Liver (tissue), 9 donors: ENCODE results near the gene NECAB2. TPM values are rescaled to one million over a fixed set of nuclear protein-coding genes. Genes with fewer than 3 reads are reported as not detected.

Experiments
- DNase-seq: peaks from one replicate; pipeline ENCODE4 v3.0.0-alpha.2; 2017; ENCODE audit warnings: low spot score
- H3K27ac ChIP-seq, 2 donors: one replicate each; pipeline ENCODE4 v1.7.0; 2013; ENCODE audit warnings: inconsistent platforms in 2 of 2, low read length in 2 of 2, control low read depth in 1 of 2, low read depth in 1 of 2, mild to moderate bottlenecking in 1 of 2
- H3K27me3 ChIP-seq, 4 donors: one replicate each; pipeline versions ENCODE4 v1.6.1 to v1.7.0; 2013; ENCODE audit warnings: low read length in 3 of 4, inconsistent platforms in 1 of 4, mild to moderate bottlenecking in 1 of 4, moderate library complexity in 1 of 4; ENCODE audit not compliant: control insufficient read depth in 4 of 4, insufficient read depth in 4 of 4
- H3K36me3 ChIP-seq, 4 donors: one replicate each; pipeline versions ENCODE4 v1.6.1 to v1.7.0; 2013; ENCODE audit warnings: low read length in 3 of 4, mild to moderate bottlenecking in 3 of 4, low read depth in 1 of 4, moderate library complexity in 1 of 4; ENCODE audit not compliant: control insufficient read depth in 4 of 4, insufficient read depth in 3 of 4
- H3K4me1 ChIP-seq, 4 donors: one replicate each; pipeline versions ENCODE4 v1.6.1 to v1.7.0; 2013; ENCODE audit warnings: low read length in 3 of 4, mild to moderate bottlenecking in 3 of 4, moderate library complexity in 1 of 4; ENCODE audit not compliant: control insufficient read depth in 4 of 4, insufficient read depth in 4 of 4
- H3K4me3 ChIP-seq, 3 donors: one replicate each; pipeline versions ENCODE4 v1.6.1 to v1.7.0; 2013; ENCODE audit warnings: low read length in 3 of 3, control low read depth in 1 of 3, low read depth in 1 of 3, mild to moderate bottlenecking in 1 of 3
- H3K9ac ChIP-seq, 2 donors: one replicate each; pipeline ENCODE4 v1.7.0; 2013; ENCODE audit warnings: low read length in 2 of 2, mild to moderate bottlenecking in 2 of 2, moderate library complexity in 2 of 2, control low read depth in 1 of 2, low read depth in 1 of 2
- H3K9me3 ChIP-seq, 4 donors: one replicate each; pipeline versions ENCODE4 v1.6.1 to v1.7.0; 2013; ENCODE audit warnings: low read length in 3 of 4; ENCODE audit not compliant: control insufficient read depth in 4 of 4
- ATF3 ChIP-seq: IDR thresholded peaks from 2 replicates; pipeline ENCODE4 v1.6.1; 2016; ENCODE audit warnings: antibody characterized with exemption
- CTCF ChIP-seq: fragments of 150-350 bp; IDR thresholded peaks from 2 replicates; pipeline ENCODE4 v1.5.1; 2017; ENCODE audit warnings: improper control_type of control experiment, low read depth, low read length; ENCODE audit not compliant: missing input control
- EGR1 ChIP-seq, 2 donors: IDR thresholded peaks; 2 replicates each; pipeline ENCODE4 v1.6.1; 2016 to 2018; ENCODE audit warnings: antibody characterized with exemption in 2 of 2, low read depth in 2 of 2
- FOXA1 ChIP-seq: IDR thresholded peaks from 2 replicates; pipeline ENCODE4 v1.6.1; 2016; ENCODE audit warnings: antibody characterized with exemption
- FOXA2 ChIP-seq: IDR thresholded peaks from 2 replicates; pipeline ENCODE4 v1.6.1; 2016; ENCODE audit warnings: antibody characterized with exemption
- GABPA ChIP-seq, 2 donors: IDR thresholded peaks in 1 of 2; conservative IDR thresholded peaks in 1 of 2; 2 replicates each; pipeline ENCODE4 v1.6.1; 2016; ENCODE audit warnings: antibody characterized with exemption in 2 of 2, mild to moderate bottlenecking in 1 of 2, moderate library complexity in 1 of 2
- HNF4A ChIP-seq, 2 donors: conservative IDR thresholded peaks; 2 replicates each; pipeline ENCODE4 v1.6.1; 2016; ENCODE audit warnings: antibody characterized with exemption in 2 of 2, mild to moderate bottlenecking in 2 of 2
- HNF4G ChIP-seq: IDR thresholded peaks from 2 replicates; pipeline ENCODE4 v1.6.1; 2016; ENCODE audit warnings: antibody characterized with exemption
- JUND ChIP-seq, 2 donors: IDR thresholded peaks; 2 replicates each; pipeline ENCODE4 v1.6.1; 2016; ENCODE audit warnings: antibody characterized with exemption in 2 of 2
- MAX ChIP-seq: IDR thresholded peaks from 2 replicates; pipeline ENCODE4 v1.6.1; 2016; ENCODE audit warnings: antibody characterized with exemption
- NR2F2 ChIP-seq: IDR thresholded peaks from 2 replicates; pipeline ENCODE4 v1.6.1; 2016; ENCODE audit warnings: antibody characterized with exemption
- RAD21 ChIP-seq, 2 donors: IDR thresholded peaks; 2 replicates each; pipeline ENCODE4 v1.6.1; 2016; ENCODE audit warnings: antibody characterized with exemption in 2 of 2, mild to moderate bottlenecking in 2 of 2
- REST ChIP-seq: IDR thresholded peaks from 2 replicates; pipeline ENCODE4 v1.6.1; 2016; ENCODE audit warnings: antibody characterized with exemption, mild to moderate bottlenecking
- RXRA ChIP-seq, 2 donors: IDR thresholded peaks; 2 replicates each; pipeline ENCODE4 v1.6.1; 2017 to 2018; ENCODE audit warnings: antibody characterized with exemption in 2 of 2, mild to moderate bottlenecking in 1 of 2
- SP1 ChIP-seq: IDR thresholded peaks from 2 replicates; pipeline ENCODE4 v1.6.1; 2018; ENCODE audit warnings: antibody characterized with exemption, mild to moderate bottlenecking
- TAF1 ChIP-seq: conservative IDR thresholded peaks from 2 replicates; pipeline ENCODE4 v1.6.1; 2016; ENCODE audit warnings: antibody characterized with exemption, mild to moderate bottlenecking
- YY1 ChIP-seq: IDR thresholded peaks from 2 replicates; pipeline ENCODE4 v1.6.1; 2016; ENCODE audit warnings: antibody characterized with exemption, mild to moderate bottlenecking
- WGBS: extraction: QIAGEN DNeasy Blood & Tissue Kit; methylation state at CpG from one replicate; pipeline ENCODE4 v1.1.7; 2013; 5-methylcytosine and 5-hydroxymethylcytosine counted together
- polyA plus RNA-seq, 2 donors: library from polyadenylated mRNA; stranded (reverse) in 1 of 2; unstranded in 1 of 2; fragments of 200-250 nt in 1 of 2; fragments of >200 nt in 1 of 2; fragmentation: Nextera tagmentation in 1 of 2; extraction: Ambion mirVana in 1 of 2; gene quantifications; one replicate each; pipeline versions ENCODE4 v1.2.1 to v1.2.3, GENCODE V29; 2013 to 2015
- total RNA-seq, 2 donors: library from RNA; depleted of rRNA; stranded (reverse); fragments of >200 nt; gene quantifications; one replicate each; pipeline ENCODE4 v1.2.3, GENCODE V29; 2014
- TF ChIP-seq, protein P1 (sequence below): IDR thresholded peaks from 2 replicates; pipeline ENCODE4 v1.6.1; 2016; ENCODE audit warnings: antibody characterized with exemption
- donor health status: healthy.
- donor health status: healthy.
- donor health status: healthy.
- donor health status: healthy.
- donor health status: healthy.

NECAB2 gene
- total and polyA plus RNA-seq, 4 donors: 2.7 to 3.8 (median 2.9) TPM; not detected in 1

- Histone ChIP-seq H3K36me3 (no peaks in the 10 kb centered on the region), H3K4me1 (peaks cover 23 to 73% (median 62%) of the 10 kb centered on the region in 4 donors), H3K9ac (no peak overlapping the region), H3K27me3 (no peaks in the 10 kb centered on the region), H3K27ac (peak overlapping the region; percentile 75 to 82), H3K4me3 (peak overlapping the region in 1 of 3 donors; percentile 4), H3K9me3 (no peaks in the 10 kb centered on the region)
- peak; percentile 51 for DNase-seq
- no peak for TF ChIP-seq CTCF
- TF ChIP-seq MAX: peak; percentile 96
- TF ChIP-seq RAD21 (IDR thresholded peaks at IDR 0.05): peak; percentile 42 to 64
- TF ChIP-seq, protein P1, sequence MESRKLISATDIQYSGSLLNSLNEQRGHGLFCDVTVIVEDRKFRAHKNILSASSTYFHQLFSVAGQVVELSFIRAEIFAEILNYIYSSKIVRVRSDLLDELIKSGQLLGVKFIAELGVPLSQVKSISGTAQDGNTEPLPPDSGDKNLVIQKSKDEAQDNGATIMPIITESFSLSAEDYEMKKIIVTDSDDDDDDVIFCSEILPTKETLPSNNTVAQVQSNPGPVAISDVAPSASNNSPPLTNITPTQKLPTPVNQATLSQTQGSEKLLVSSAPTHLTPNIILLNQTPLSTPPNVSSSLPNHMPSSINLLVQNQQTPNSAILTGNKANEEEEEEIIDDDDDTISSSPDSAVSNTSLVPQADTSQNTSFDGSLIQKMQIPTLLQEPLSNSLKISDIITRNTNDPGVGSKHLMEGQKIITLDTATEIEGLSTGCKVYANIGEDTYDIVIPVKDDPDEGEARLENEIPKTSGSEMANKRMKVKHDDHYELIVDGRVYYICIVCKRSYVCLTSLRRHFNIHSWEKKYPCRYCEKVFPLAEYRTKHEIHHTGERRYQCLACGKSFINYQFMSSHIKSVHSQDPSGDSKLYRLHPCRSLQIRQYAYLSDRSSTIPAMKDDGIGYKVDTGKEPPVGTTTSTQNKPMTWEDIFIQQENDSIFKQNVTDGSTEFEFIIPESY: peak; percentile 93
- TF ChIP-seq JUND (IDR thresholded peaks at IDR 0.05): peak; percentile 35 to 85
- peak; percentile 80 to 92 for TF ChIP-seq HNF4A (conservative IDR thresholded peaks at IDR 0.05)
- peak; percentile 83 for TF ChIP-seq FOXA2
- peak; percentile 76 for TF ChIP-seq NR2F2
- TF ChIP-seq FOXA1: peak; percentile 87
- peak; percentile 93 for TF ChIP-seq SP1
- peak; percentile 76 for TF ChIP-seq REST
- TF ChIP-seq HNF4G: peak; percentile 60
- TF ChIP-seq TAF1: no peak
- TF ChIP-seq GABPA (IDR thresholded peaks at IDR 0.05 in 1 of 2, conservative IDR thresholded peaks at IDR 0.05 in 1 of 2): peak in 1 of 2 donors; percentile 66
- peak; percentile 74 for TF ChIP-seq ATF3
- peak; percentile 98 to 100 for TF ChIP-seq RXRA (IDR thresholded peaks at IDR 0.05)
- TF ChIP-seq YY1: peak; percentile 79
- TF ChIP-seq EGR1 (IDR thresholded peaks at IDR 0.05; ENCODE audit: low read depth in 2 of 2): peak in 1 of 2 donors; percentile 86
- WGBS: 18% methylated on average over 11 of the region's 11 CpGs
Measured at GRCh38 chr16:83942815-83943515, 25.1 kb upstream of the NECAB2 start.
